Measurements from ENCODE around the gene ERP27. TPM values are rescaled to one million over a fixed set of nuclear protein-coding genes. Genes with fewer than 3 reads are reported as not detected.

ERP27 gene
- total and polyA plus RNA-seq, 2 of the 8 experiments (the other 6 are each of a cell fraction or from before 2014, with no cell fraction given): not detected

DNA sequence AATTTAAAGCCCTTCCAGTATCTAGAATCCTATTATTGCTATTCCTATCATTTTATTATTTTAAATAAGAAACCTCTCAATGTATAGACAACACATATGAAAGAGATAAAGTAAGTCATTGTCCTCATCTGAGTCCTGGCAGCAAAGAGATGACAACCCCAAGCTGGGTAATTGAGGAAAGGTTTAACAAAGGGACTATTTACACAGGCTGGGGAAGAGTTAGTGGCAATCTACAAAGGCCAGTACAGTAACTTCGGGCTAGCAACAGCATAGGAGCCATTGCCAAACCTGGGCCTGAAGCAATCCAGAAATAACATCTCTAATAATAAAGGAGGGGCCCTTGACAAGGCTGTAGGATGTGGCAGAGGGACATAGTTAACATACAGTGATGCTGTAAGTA is 45.7 kb upstream of the ERP27 start:
- H3K23ac ChIP-seq (ENCODE audit: insufficient read length): no peak overlapping the region
- H3K27ac ChIP-seq (ENCODE audit: low read depth, low read length): no peak overlapping the region
- TF ChIP-seq EGR1 (IDR thresholded peaks at IDR 0.05; ENCODE audit: borderline replicate concordance, low read depth, low read length): no peak
- no peak for TF ChIP-seq MAFK (IDR thresholded peaks at IDR 0.05; ENCODE audit: low read depth, low read length)
- TF ChIP-seq, protein P1, sequence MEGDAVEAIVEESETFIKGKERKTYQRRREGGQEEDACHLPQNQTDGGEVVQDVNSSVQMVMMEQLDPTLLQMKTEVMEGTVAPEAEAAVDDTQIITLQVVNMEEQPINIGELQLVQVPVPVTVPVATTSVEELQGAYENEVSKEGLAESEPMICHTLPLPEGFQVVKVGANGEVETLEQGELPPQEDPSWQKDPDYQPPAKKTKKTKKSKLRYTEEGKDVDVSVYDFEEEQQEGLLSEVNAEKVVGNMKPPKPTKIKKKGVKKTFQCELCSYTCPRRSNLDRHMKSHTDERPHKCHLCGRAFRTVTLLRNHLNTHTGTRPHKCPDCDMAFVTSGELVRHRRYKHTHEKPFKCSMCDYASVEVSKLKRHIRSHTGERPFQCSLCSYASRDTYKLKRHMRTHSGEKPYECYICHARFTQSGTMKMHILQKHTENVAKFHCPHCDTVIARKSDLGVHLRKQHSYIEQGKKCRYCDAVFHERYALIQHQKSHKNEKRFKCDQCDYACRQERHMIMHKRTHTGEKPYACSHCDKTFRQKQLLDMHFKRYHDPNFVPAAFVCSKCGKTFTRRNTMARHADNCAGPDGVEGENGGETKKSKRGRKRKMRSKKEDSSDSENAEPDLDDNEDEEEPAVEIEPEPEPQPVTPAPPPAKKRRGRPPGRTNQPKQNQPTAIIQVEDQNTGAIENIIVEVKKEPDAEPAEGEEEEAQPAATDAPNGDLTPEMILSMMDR (IDR thresholded peaks at IDR 0.05; ENCODE audit: control extremely low read depth in 1 of 3, insufficient read depth in 1 of 3, low read depth in 1 of 3, low read length in 3 of 3): no peak
- no peak for TF ChIP-seq SIRT6 (IDR thresholded peaks at IDR 0.05; ENCODE audit: low read length)
- TF ChIP-seq GTF2F1 (IDR thresholded peaks at IDR 0.05; ENCODE audit: borderline replicate concordance, low read depth, low read length): no peak
- TF ChIP-seq CBX5 (IDR thresholded peaks at IDR 0.05; ENCODE audit: low read depth, low read length): no peak
- TF ChIP-seq YY1 (IDR thresholded peaks at IDR 0.05; ENCODE audit: low read depth, low read length): no peak
- no peak for TF ChIP-seq SIN3A (conservative IDR thresholded peaks at IDR 0.05 in 1 of 2, IDR thresholded peaks at IDR 0.05 in 1 of 2; ENCODE audit: low read depth in 1 of 2, low read length in 2 of 2)
- DNase-seq (ENCODE audit: low read depth in 1 of 2, low spot score in 2 of 2): no peak
- H3K27me3 ChIP-seq (replicated peaks in 1 of 4; ENCODE audit: control insufficient read depth in 3 of 4, extremely low read depth in 1 of 4, insufficient read depth in 3 of 4, low read length in 3 of 4): no peaks in the 10 kb centered on the region
- H2BK5ac ChIP-seq (ENCODE audit: low read depth, low read length): no peak overlapping the region
- no peak overlapping the region for H3K18ac ChIP-seq (ENCODE audit: extremely low read depth, low read length)
- ChIA-PET POLR2A (ENCODE audit: partially characterized antibody) (interaction anchor here (0.5 kb wide), 1 partner anchor 181 kb away, joined by 3 read pairs; no protein-coding TSS in a partner anchor), CTCF (ENCODE audit: partially characterized antibody) (interaction anchor here (0.8 to 2.1 kb wide), 4 partner anchors 10 to 173 kb away, joined by 3 to 9 read pairs (median 5); no protein-coding TSS in a partner anchor)
- H4K5ac ChIP-seq (ENCODE audit: insufficient read length, low read depth, low read length): no peak overlapping the region
- H2BK20ac ChIP-seq (ENCODE audit: low read length): no peak overlapping the region
- H3K9me3 ChIP-seq (ENCODE audit: insufficient read depth in 2 of 2, low read depth in 1 of 2, low read length in 1 of 2): no peaks in the 10 kb centered on the region
- H3K79me2 ChIP-seq (ENCODE audit: control insufficient read depth in 1 of 2, insufficient read depth in 2 of 2, low read length in 2 of 2): no peaks in the 10 kb centered on the region
- no peaks in the 10 kb centered on the region for H3K79me1 ChIP-seq (ENCODE audit: low read depth, low read length)
- H2BK15ac ChIP-seq (ENCODE audit: low read length): no peak overlapping the region
- H3K14ac ChIP-seq (ENCODE audit: insufficient read length): no peak overlapping the region
- no peak overlapping the region for H2BK12ac ChIP-seq (ENCODE audit: low read depth, low read length)
- no peaks in the 10 kb centered on the region for H3K23me2 ChIP-seq (ENCODE audit: low read depth, low read length)
- no peaks in the 10 kb centered on the region for H3K4me1 ChIP-seq (replicated peaks in 1 of 4; ENCODE audit: control insufficient read depth in 3 of 4, insufficient read depth in 4 of 4, low read length in 3 of 4)
- no peak overlapping the region for H3K4me3 ChIP-seq (ENCODE audit: extremely low read depth in 1 of 4, insufficient read depth in 2 of 4, low read depth in 3 of 4, low read length in 4 of 4)
- H3K9ac ChIP-seq (replicated peaks in 1 of 4; ENCODE audit: extremely low read depth in 1 of 4, low read depth in 3 of 4, low read length in 3 of 4): no peak overlapping the region
- FAIRE-seq: no peak
- no peak overlapping the region for H2AK5ac ChIP-seq (ENCODE audit: low read depth, low read length)
- H3K4me2 ChIP-seq (ENCODE audit: insufficient read depth in 1 of 2, low read depth in 2 of 2, low read length in 2 of 2): no peak overlapping the region
- no peak overlapping the region for H4K8ac ChIP-seq (ENCODE audit: extremely low read depth, insufficient read depth, low read length)
- no peaks in the 10 kb centered on the region for H4K20me1 ChIP-seq (replicated peaks in 1 of 2; ENCODE audit: control insufficient read depth in 1 of 2, insufficient read depth in 2 of 2, low read length in 2 of 2)
- no peaks in the 10 kb centered on the region for H3K36me3 ChIP-seq (ENCODE audit: control insufficient read depth in 2 of 4, insufficient read depth in 4 of 4, low read length in 3 of 4)
- 81% methylated on average over 1 of the region's 1 CpG; no CpG with 5 or more reads in 1 of the 2 experiments for WGBS, 2 experiments (ENCODE audit: extremely low coverage in 1 of 2, insufficient coverage in 1 of 2, insufficient read length in 1 of 2, insufficient replicate concordance in 2 of 2, low coverage in 1 of 2, low lambda C conversion rate in 2 of 2, missing lambda C conversion rate in 1 of 2)
- H3K56ac ChIP-seq (replicated peaks; ENCODE audit: insufficient read length, low read depth, low read length): no peak overlapping the region
- H2BK120ac ChIP-seq (replicated peaks; ENCODE audit: low read depth, low read length): no peak overlapping the region
- no peak overlapping the region for H4K91ac ChIP-seq (replicated peaks; ENCODE audit: insufficient read length, low read length)
- 0 out of 2 replicates have a peak overlapping the region, but pooled peaks have one; percentile 4 for H2AFZ ChIP-seq (ENCODE audit: low read length)
- H3K4ac ChIP-seq (replicated peaks; ENCODE audit: insufficient read length, low read depth, low read length): no peak overlapping the region

Data from H1 (cell line).